Measurements from ENCODE around the gene NME7. TPM values are rescaled to one million over a fixed set of nuclear protein-coding genes. Genes with fewer than 3 reads are reported as not detected.
A peak's percentile ranks its signal among the peaks of the same experiment; 100 is the strongest.

NME7 gene
- total RNA-seq, 4 donors from 2014 or later = 3.7 to 8.4 (median 5.5) TPM

DNA sequence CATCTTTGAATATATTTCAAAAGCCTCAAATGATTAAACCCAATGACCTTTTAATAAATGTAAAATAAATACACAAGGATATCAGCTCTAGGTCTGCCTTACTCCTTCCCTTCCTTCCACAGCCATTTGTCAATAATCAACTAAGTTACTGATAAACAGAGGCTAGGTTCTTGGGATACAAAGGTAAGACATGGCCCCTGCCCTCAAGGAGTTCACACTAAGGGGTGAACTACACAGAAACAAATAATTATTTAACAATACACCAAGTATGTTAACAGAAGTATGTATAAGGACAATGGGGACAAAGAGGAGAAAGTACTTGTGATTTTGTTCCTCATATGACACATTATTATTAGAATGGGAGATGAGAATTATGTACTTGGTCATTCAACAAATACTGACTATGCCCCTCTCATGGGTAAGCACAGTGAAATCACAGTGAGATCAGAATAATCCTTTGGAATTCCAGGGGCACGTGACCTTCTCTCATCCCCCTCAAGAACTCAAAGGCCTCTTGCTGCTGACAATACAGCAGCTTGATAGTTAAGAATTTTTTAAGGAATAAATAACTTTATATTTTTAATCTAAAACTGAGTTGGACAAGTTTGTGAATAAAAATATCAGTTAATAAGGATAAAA is 220.9 kb downstream of the NME7 start:
- DNase-seq (no peak), ATAC-seq (no peak)
- Histone ChIP-seq H3K27me3 (no peaks in the 10 kb centered on the region), H3K9me3 (no peaks in the 10 kb centered on the region), H3K27ac (peak overlapping the region in 1 of 4 donors; percentile 8), H3K4me3 (no peak overlapping the region), H3K36me3 (no peaks in the 10 kb centered on the region), H3K4me1 (peaks cover 14 to 34% of the 10 kb centered on the region in 2 donors)
- TF ChIP-seq, protein P1, sequence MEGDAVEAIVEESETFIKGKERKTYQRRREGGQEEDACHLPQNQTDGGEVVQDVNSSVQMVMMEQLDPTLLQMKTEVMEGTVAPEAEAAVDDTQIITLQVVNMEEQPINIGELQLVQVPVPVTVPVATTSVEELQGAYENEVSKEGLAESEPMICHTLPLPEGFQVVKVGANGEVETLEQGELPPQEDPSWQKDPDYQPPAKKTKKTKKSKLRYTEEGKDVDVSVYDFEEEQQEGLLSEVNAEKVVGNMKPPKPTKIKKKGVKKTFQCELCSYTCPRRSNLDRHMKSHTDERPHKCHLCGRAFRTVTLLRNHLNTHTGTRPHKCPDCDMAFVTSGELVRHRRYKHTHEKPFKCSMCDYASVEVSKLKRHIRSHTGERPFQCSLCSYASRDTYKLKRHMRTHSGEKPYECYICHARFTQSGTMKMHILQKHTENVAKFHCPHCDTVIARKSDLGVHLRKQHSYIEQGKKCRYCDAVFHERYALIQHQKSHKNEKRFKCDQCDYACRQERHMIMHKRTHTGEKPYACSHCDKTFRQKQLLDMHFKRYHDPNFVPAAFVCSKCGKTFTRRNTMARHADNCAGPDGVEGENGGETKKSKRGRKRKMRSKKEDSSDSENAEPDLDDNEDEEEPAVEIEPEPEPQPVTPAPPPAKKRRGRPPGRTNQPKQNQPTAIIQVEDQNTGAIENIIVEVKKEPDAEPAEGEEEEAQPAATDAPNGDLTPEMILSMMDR (IDR thresholded peaks at IDR 0.05 in 4 of 5, conservative IDR thresholded peaks at IDR 0.05 in 1 of 5) = no peak
- intact Hi-C loops (cut with DNase I; ENCODE audit: low total_unique reads) (no loop called here), in situ Hi-C loops (cut with MboI; ENCODE audit: low sequenced_read_pairs in 4 of 4) (no loop called here)

DNA sequence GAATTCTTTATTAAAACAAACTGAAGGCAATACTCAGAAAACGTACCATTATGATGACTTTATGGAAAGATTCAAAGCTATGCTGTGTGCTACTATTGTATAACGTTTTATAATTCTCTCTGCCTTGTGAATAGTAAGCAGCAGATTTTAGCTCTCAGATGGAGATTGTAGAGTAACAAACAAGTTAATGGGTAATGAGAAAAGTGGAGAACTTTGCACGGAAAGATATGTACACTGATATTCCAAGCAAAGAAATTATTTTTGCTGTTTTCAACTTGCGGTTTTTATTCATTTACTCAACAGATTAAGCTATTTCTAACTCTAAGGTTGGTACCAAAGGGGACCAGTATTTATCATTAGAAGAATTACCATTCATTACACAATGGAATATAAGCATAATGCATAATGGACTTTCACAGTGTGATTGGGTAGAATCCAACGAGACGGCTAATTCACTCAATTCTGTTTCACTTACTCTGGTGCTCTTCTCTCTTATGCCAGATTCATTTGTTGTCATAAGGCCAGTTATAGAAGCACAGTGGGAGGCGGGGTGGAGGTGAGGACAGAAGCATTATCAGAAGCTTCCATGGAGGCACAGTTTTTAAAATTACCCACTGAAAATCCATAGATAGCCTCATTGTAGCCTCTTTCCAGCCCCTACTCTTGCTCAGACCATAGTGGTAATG is 222.5 kb downstream of the NME7 start:
- H3K4me3 ChIP-seq = no peak overlapping the region
- DNase-seq (no peak), ATAC-seq (no peak)
- peaks cover 14 to 34% of the 10 kb centered on the region in 2 donors for H3K4me1 ChIP-seq
- H3K27me3 ChIP-seq = no peaks in the 10 kb centered on the region
- intact Hi-C loops (cut with DNase I; ENCODE audit: low total_unique reads) (no loop called here), in situ Hi-C loops (cut with MboI; ENCODE audit: low sequenced_read_pairs in 4 of 4) (no loop called here)
- H3K36me3 ChIP-seq = no peaks in the 10 kb centered on the region
- TF ChIP-seq POLR2A (IDR thresholded peaks at IDR 0.05) = no peak
- TF ChIP-seq, protein P1 (IDR thresholded peaks at IDR 0.05 in 4 of 5, conservative IDR thresholded peaks at IDR 0.05 in 1 of 5) = no peak
- no peaks in the 10 kb centered on the region for H3K9me3 ChIP-seq
- peak overlapping the region in 3 of 4 donors; percentile 10 to 58 (median 40) for H3K27ac ChIP-seq

DNA sequence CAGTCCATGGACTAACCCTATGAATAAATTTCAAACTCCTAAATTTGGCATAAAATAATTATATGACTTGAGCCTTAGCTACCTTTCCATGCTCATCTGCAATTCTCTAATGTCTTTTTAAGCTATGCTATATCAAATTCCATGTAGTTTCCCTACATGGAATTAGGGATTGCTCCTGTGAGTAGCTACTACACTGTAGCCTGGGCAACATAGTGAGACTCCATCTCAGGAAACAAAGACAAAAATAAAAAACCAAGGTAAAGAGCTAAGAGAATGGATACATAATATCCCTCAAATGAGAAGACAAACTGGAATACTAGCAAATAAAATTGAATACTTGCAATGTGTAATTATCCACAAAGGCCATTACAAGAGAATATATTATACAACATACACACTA is 223.6 kb downstream of the NME7 start:
- peak overlapping the region in 3 of 4 donors; percentile 2 to 58 (median 40) for H3K27ac ChIP-seq
- H3K4me3 ChIP-seq = no peak overlapping the region
- intact Hi-C loops (cut with DNase I; ENCODE audit: low total_unique reads) (no loop called here), in situ Hi-C loops (cut with MboI; ENCODE audit: low sequenced_read_pairs in 4 of 4) (no loop called here)
- H3K27me3 ChIP-seq = no peaks in the 10 kb centered on the region
- TF ChIP-seq POLR2A (IDR thresholded peaks at IDR 0.05) = no peak
- TF ChIP-seq, protein P1 (IDR thresholded peaks at IDR 0.05 in 4 of 5, conservative IDR thresholded peaks at IDR 0.05 in 1 of 5) = no peak
- H3K9me3 ChIP-seq = no peaks in the 10 kb centered on the region
- H3K4me1 ChIP-seq = peaks cover 14 to 34% of the 10 kb centered on the region in 2 donors
- ATAC-seq = no peak
- no peaks in the 10 kb centered on the region for H3K36me3 ChIP-seq
- no peak for DNase-seq

DNA sequence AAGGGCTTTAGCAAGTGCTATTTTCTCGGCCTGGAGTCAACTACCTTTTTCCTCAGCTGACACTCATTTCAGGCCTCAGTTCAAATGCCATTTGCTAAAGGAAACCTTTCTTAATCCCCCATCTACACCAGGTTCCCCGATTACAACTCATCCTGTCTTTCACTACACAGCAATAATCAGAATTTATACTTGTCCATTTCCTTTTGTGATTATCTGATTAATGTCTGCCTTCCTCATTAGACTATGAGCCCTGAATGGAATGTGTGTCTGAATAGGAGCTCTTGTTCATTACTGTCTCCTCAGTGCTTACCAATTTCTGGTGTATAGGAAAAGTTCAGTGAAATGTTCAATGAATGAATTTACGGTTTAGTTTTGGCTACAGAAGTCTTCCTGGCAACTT is 224.3 kb downstream of the NME7 start:
- in situ Hi-C loops (cut with MboI; ENCODE audit: low sequenced_read_pairs in 4 of 4) (no loop called here), intact Hi-C loops (cut with DNase I; ENCODE audit: low total_unique reads) (no loop called here)
- Histone ChIP-seq H3K4me1 (peaks cover 14 to 33% of the 10 kb centered on the region in 2 donors), H3K27ac (peak overlapping the region in 1 of 4 donors; percentile 20), H3K36me3 (no peaks in the 10 kb centered on the region), H3K9me3 (no peaks in the 10 kb centered on the region), H3K4me3 (no peak overlapping the region), H3K27me3 (no peaks in the 10 kb centered on the region)
- DNase-seq = no peak
- TF ChIP-seq, protein P1 (IDR thresholded peaks at IDR 0.05 in 4 of 5, conservative IDR thresholded peaks at IDR 0.05 in 1 of 5) = no peak
- TF ChIP-seq POLR2A (IDR thresholded peaks at IDR 0.05) = no peak
- ATAC-seq = no peak

Data from gastrocnemius medialis (tissue), 4 donors.